ENCODE measurements around the gene FBLN1. TPM values are rescaled to one million over a fixed set of nuclear protein-coding genes. Genes with fewer than 3 reads are reported as not detected.

The FBLN1 gene
- total and polyA plus RNA-seq, 2 donors (not counting 1 experiment from before 2014, with no cell fraction given) = not detected

GRCh38 chr22:45516163-45516562 is 13.5 kb downstream of the FBLN1 start:
- H3K4me1 Mint-ChIP-seq = no peaks in the 10 kb centered on the region

GRCh38 chr22:45516923-45517675 is 14.4 kb downstream of the FBLN1 start:
- no peak overlapping the region for H3K27ac Mint-ChIP-seq
- ATAC-seq (ENCODE audit: low read depth) = no peak
- Histone ChIP-seq H3K9ac (ENCODE audit: low read length) (no peak overlapping the region), H3K9me3 (ENCODE audit: control extremely low read depth in 1 of 3, control insufficient read depth in 2 of 3, insufficient read depth in 1 of 3, low read length in 2 of 3) (no peaks in the 10 kb centered on the region), H3K4me2 (replicated peaks; ENCODE audit: low read depth, low read length, poor library complexity, severe bottlenecking) (no peak overlapping the region), H3K4me3 (ENCODE audit: control extremely low read depth in 1 of 5, extremely low read depth in 1 of 5, insufficient read depth in 1 of 5, low read depth in 2 of 5, low read length in 4 of 5) (no peak overlapping the region), H3K4me1 (ENCODE audit: control insufficient read depth in 2 of 2, insufficient read depth in 2 of 2, low read length in 2 of 2) (no peaks in the 10 kb centered on the region), H2AFZ (ENCODE audit: insufficient read depth, low read depth, low read length, poor library complexity, severe bottlenecking) (no peak overlapping the region), H3K27ac (ENCODE audit: low read length in 2 of 2) (no peak overlapping the region), H3K79me2 (ENCODE audit: control insufficient read depth, insufficient read depth, low read length) (no peaks in the 10 kb centered on the region), H4K20me1 (ENCODE audit: control insufficient read depth, insufficient read depth, low read length, poor library complexity, severe bottlenecking) (no peaks in the 10 kb centered on the region), H3K27me3 (replicated peaks in 1 of 4; ENCODE audit: control extremely low read depth in 1 of 4, control insufficient read depth in 3 of 4, insufficient read depth in 4 of 4, low read length in 3 of 4) (no peaks in the 10 kb centered on the region), H3K36me3 (replicated peaks in 1 of 2; ENCODE audit: control extremely low read depth in 1 of 2, control insufficient read depth in 1 of 2, extremely low read depth in 1 of 2, insufficient read depth in 2 of 2, low read length in 1 of 2) (no peaks in the 10 kb centered on the region)
- intact Hi-C loops (cut with micrococcal nuclease) = no loop called here
- no peak for DNase-seq
- POLR2A ChIA-PET = no interaction called here
- H3K4me3 Mint-ChIP-seq = no peak overlapping the region
- CTCF ChIA-PET = no interaction called here
- H3K9me3 Mint-ChIP-seq (ENCODE audit: insufficient read depth) = no peaks in the 10 kb centered on the region
- H3K27me3 Mint-ChIP-seq = peaks cover 11% of the 10 kb centered on the region
- TF ChIP-seq, protein P1, sequence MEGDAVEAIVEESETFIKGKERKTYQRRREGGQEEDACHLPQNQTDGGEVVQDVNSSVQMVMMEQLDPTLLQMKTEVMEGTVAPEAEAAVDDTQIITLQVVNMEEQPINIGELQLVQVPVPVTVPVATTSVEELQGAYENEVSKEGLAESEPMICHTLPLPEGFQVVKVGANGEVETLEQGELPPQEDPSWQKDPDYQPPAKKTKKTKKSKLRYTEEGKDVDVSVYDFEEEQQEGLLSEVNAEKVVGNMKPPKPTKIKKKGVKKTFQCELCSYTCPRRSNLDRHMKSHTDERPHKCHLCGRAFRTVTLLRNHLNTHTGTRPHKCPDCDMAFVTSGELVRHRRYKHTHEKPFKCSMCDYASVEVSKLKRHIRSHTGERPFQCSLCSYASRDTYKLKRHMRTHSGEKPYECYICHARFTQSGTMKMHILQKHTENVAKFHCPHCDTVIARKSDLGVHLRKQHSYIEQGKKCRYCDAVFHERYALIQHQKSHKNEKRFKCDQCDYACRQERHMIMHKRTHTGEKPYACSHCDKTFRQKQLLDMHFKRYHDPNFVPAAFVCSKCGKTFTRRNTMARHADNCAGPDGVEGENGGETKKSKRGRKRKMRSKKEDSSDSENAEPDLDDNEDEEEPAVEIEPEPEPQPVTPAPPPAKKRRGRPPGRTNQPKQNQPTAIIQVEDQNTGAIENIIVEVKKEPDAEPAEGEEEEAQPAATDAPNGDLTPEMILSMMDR (IDR thresholded peaks at IDR 0.05) = no peak
- no peak for TF ChIP-seq EZH2 (IDR thresholded peaks at IDR 0.05; ENCODE audit: borderline replicate concordance, insufficient read depth, low read depth, low read length, poor library complexity, severe bottlenecking)
- WGBS (ENCODE audit: insufficient coverage) = 88% methylated on average over 13 of the region's 18 CpGs
- no peaks in the 10 kb centered on the region for H3K4me1 Mint-ChIP-seq

More at GRCh38 chr22:45516163-45516562, 13.5 kb downstream of the FBLN1 start:
- H3K27me3 Mint-ChIP-seq = peaks cover 14% of the 10 kb centered on the region
- ChIA-PET CTCF (no interaction called here), POLR2A (no interaction called here)
- no peaks in the 10 kb centered on the region for H3K79me2 ChIP-seq (ENCODE audit: control insufficient read depth, insufficient read depth, low read length)
- DNase-seq = no peak
- H4K20me1 ChIP-seq (ENCODE audit: control insufficient read depth, insufficient read depth, low read length, poor library complexity, severe bottlenecking) = no peaks in the 10 kb centered on the region
- no peak for TF ChIP-seq EZH2 (IDR thresholded peaks at IDR 0.05; ENCODE audit: borderline replicate concordance, insufficient read depth, low read depth, low read length, poor library complexity, severe bottlenecking)
- TF ChIP-seq, protein P1 (IDR thresholded peaks at IDR 0.05) = no peak
- H3K9ac ChIP-seq (ENCODE audit: low read length) = no peak overlapping the region
- no peaks in the 10 kb centered on the region for H3K9me3 ChIP-seq (ENCODE audit: control extremely low read depth in 1 of 3, control insufficient read depth in 2 of 3, insufficient read depth in 1 of 3, low read length in 2 of 3)
- no peak overlapping the region for H3K27ac Mint-ChIP-seq
- H3K36me3 ChIP-seq (replicated peaks in 1 of 2; ENCODE audit: control extremely low read depth in 1 of 2, control insufficient read depth in 1 of 2, extremely low read depth in 1 of 2, insufficient read depth in 2 of 2, low read length in 1 of 2) = no peaks in the 10 kb centered on the region
- 73% methylated on average over 7 of the region's 7 CpGs for WGBS (ENCODE audit: insufficient coverage)
- no peaks in the 10 kb centered on the region for H3K9me3 Mint-ChIP-seq (ENCODE audit: insufficient read depth)
- intact Hi-C loops (cut with micrococcal nuclease) = no loop called here
- H3K27me3 ChIP-seq (replicated peaks in 1 of 4; ENCODE audit: control extremely low read depth in 1 of 4, control insufficient read depth in 3 of 4, insufficient read depth in 4 of 4, low read length in 3 of 4) = no peaks in the 10 kb centered on the region
- no peak overlapping the region for H3K4me3 Mint-ChIP-seq
- no peak overlapping the region for H3K27ac ChIP-seq (ENCODE audit: low read length in 2 of 2)
- no peak overlapping the region for H3K4me3 ChIP-seq (ENCODE audit: control extremely low read depth in 1 of 5, extremely low read depth in 1 of 5, insufficient read depth in 1 of 5, low read depth in 2 of 5, low read length in 4 of 5)
- ATAC-seq (ENCODE audit: low read depth) = no peak
- H3K4me1 ChIP-seq (ENCODE audit: control insufficient read depth in 2 of 2, insufficient read depth in 2 of 2, low read length in 2 of 2) = no peaks in the 10 kb centered on the region
- no peak overlapping the region for H2AFZ ChIP-seq (ENCODE audit: insufficient read depth, low read depth, low read length, poor library complexity, severe bottlenecking)
- H3K4me2 ChIP-seq (replicated peaks; ENCODE audit: low read depth, low read length, poor library complexity, severe bottlenecking) = no peak overlapping the region

Data from B cell (primary cell).